BLaER1 (cell line): ENCODE measurements around the gene KRT79.

Experiments
- H3K27ac ChIP-seq: shearing (Covaris generic); formaldehyde crosslinking; 2 replicates; pipeline ENCODE4 v1.8.1; 2022
- H3K27me3 ChIP-seq: shearing (Covaris generic); formaldehyde crosslinking; 2 replicates; pipeline ENCODE4 v1.8.1; 2022
- H3K36me3 ChIP-seq: shearing (Covaris generic); formaldehyde crosslinking; 2 replicates; pipeline ENCODE4 v1.8.1; 2022
- H3K4me1 ChIP-seq: shearing (Covaris generic); formaldehyde crosslinking; 2 replicates; pipeline ENCODE4 v1.8.1; 2022
- H3K4me2 ChIP-seq: shearing (Covaris generic); formaldehyde crosslinking; 2 replicates; pipeline ENCODE4 v1.8.1; 2022
- H3K4me3 ChIP-seq: shearing (Covaris generic); formaldehyde crosslinking; 2 replicates; pipeline ENCODE4 v1.8.1; 2022
- H3K9ac ChIP-seq: shearing (Covaris generic); formaldehyde crosslinking; 2 replicates; pipeline ENCODE4 v1.8.1; 2022
- H3K9me3 ChIP-seq: shearing (Covaris generic); formaldehyde crosslinking; 2 replicates; pipeline ENCODE4 v1.8.1; 2022
- H4K20me1 ChIP-seq: shearing (Covaris generic); formaldehyde crosslinking; 2 replicates; pipeline ENCODE4 v1.8.1; 2022
- Cebpa-rat ChIP-seq: shearing (Covaris generic); IDR thresholded peaks from 2 replicates; pipeline ENCODE4 v1.8.1; 2022

KRT79 gene

GRCh38 chr12:52835271-52836041 is 1.3 kb upstream of the KRT79 start:
- no peak overlapping the region for H3K4me3 ChIP-seq
- no peaks in the 10 kb centered on the region for H3K27me3 ChIP-seq
- peaks cover 5% of the 10 kb centered on the region; the same call in 1 of the 2 replicates for H3K4me1 ChIP-seq
- no peak for TF ChIP-seq Cebpa-rat
- H3K9me3 ChIP-seq: no peaks in the 10 kb centered on the region
- no peaks in the 10 kb centered on the region for H3K36me3 ChIP-seq
- no peaks in the 10 kb centered on the region for H4K20me1 ChIP-seq
- H3K4me2 ChIP-seq: no peak overlapping the region
- no peak overlapping the region for H3K27ac ChIP-seq
- no peak overlapping the region for H3K9ac ChIP-seq

- Histone ChIP-seq H3K27ac (no peak overlapping the region), H3K4me2 (no peak overlapping the region), H3K36me3 (no peaks in the 10 kb centered on the region), H3K9me3 (no peaks in the 10 kb centered on the region), H3K27me3 (no peaks in the 10 kb centered on the region), H4K20me1 (no peaks in the 10 kb centered on the region), H3K4me1 (peaks cover 5% of the 10 kb centered on the region; the same call in 1 of the 2 replicates), H3K9ac (no peak overlapping the region), H3K4me3 (no peak overlapping the region)
- no peak for TF ChIP-seq Cebpa-rat
Measured at GRCh38 chr12:52834727-52835001, 553 bp upstream of the KRT79 start.

- Histone ChIP-seq H3K36me3 (no peaks in the 10 kb centered on the region), H3K9ac (no peak overlapping the region), H3K27me3 (no peaks in the 10 kb centered on the region), H3K27ac (no peak overlapping the region), H3K4me2 (no peak overlapping the region), H3K4me1 (peaks cover 5% of the 10 kb centered on the region; the same call in 1 of the 2 replicates), H3K9me3 (no peaks in the 10 kb centered on the region), H3K4me3 (no peak overlapping the region), H4K20me1 (no peaks in the 10 kb centered on the region)
- TF ChIP-seq Cebpa-rat: no peak
Measured at GRCh38 chr12:52832985-52833905, 866 bp downstream of the KRT79 start.

- Histone ChIP-seq H3K4me3 (no peak overlapping the region), H3K4me1 (peaks cover 2% of the 10 kb centered on the region; the same call in 1 of the 2 replicates), H3K36me3 (no peaks in the 10 kb centered on the region), H3K27ac (no peak overlapping the region), H3K4me2 (no peak overlapping the region), H3K9me3 (no peaks in the 10 kb centered on the region), H3K9ac (no peak overlapping the region), H3K27me3 (no peaks in the 10 kb centered on the region), H4K20me1 (no peaks in the 10 kb centered on the region)
- no peak for TF ChIP-seq Cebpa-rat
Measured at GRCh38 chr12:52832451-52832850, 1.7 kb downstream of the KRT79 start.

GRCh38 chr12:52831251-52831650 is 2.9 kb downstream of the KRT79 start:
- no peak overlapping the region for H3K4me3 ChIP-seq
- no peaks in the 10 kb centered on the region for H3K36me3 ChIP-seq
- no peaks in the 10 kb centered on the region for H3K27me3 ChIP-seq
- no peaks in the 10 kb centered on the region for H4K20me1 ChIP-seq
- no peak overlapping the region for H3K9ac ChIP-seq
- TF ChIP-seq Cebpa-rat: no peak
- no peak overlapping the region for H3K4me2 ChIP-seq
- H3K27ac ChIP-seq: no peak overlapping the region
- H3K4me1 ChIP-seq: no peaks in the 10 kb centered on the region
- no peaks in the 10 kb centered on the region for H3K9me3 ChIP-seq

GRCh38 chr12:52829986-52830770 is 3.9 kb downstream of the KRT79 start:
- Histone ChIP-seq H3K4me1 (no peaks in the 10 kb centered on the region), H3K36me3 (no peaks in the 10 kb centered on the region), H3K9ac (no peak overlapping the region), H3K4me2 (no peak overlapping the region), H3K4me3 (no peak overlapping the region), H3K9me3 (no peaks in the 10 kb centered on the region), H3K27me3 (no peaks in the 10 kb centered on the region), H3K27ac (no peak overlapping the region), H4K20me1 (no peaks in the 10 kb centered on the region)
- no peak for TF ChIP-seq Cebpa-rat

GRCh38 chr12:52828591-52829021 is 5.5 kb downstream of the KRT79 start:
- no peak overlapping the region for H3K4me3 ChIP-seq
- no peak for TF ChIP-seq Cebpa-rat
- H3K36me3 ChIP-seq: no peaks in the 10 kb centered on the region
- H3K9ac ChIP-seq: no peak overlapping the region
- no peaks in the 10 kb centered on the region for H3K9me3 ChIP-seq
- no peaks in the 10 kb centered on the region for H3K4me1 ChIP-seq
- no peak overlapping the region for H3K4me2 ChIP-seq
- no peaks in the 10 kb centered on the region for H4K20me1 ChIP-seq
- no peak overlapping the region for H3K27ac ChIP-seq
- no peaks in the 10 kb centered on the region for H3K27me3 ChIP-seq

- Histone ChIP-seq H3K4me1 (no peaks in the 10 kb centered on the region), H3K27ac (no peak overlapping the region), H3K9me3 (no peaks in the 10 kb centered on the region), H3K4me3 (no peak overlapping the region), H3K9ac (no peak overlapping the region), H3K4me2 (no peak overlapping the region), H4K20me1 (no peaks in the 10 kb centered on the region), H3K36me3 (no peaks in the 10 kb centered on the region), H3K27me3 (no peaks in the 10 kb centered on the region)
- TF ChIP-seq Cebpa-rat: no peak
Measured at GRCh38 chr12:52828156-52828555, 6.0 kb downstream of the KRT79 start.

- Histone ChIP-seq H3K4me1 (no peaks in the 10 kb centered on the region), H3K9ac (no peak overlapping the region), H3K27ac (no peak overlapping the region), H3K27me3 (no peaks in the 10 kb centered on the region), H3K4me3 (no peak overlapping the region), H3K9me3 (no peaks in the 10 kb centered on the region), H3K36me3 (no peaks in the 10 kb centered on the region), H4K20me1 (no peaks in the 10 kb centered on the region), H3K4me2 (no peak overlapping the region)
- no peak for TF ChIP-seq Cebpa-rat
Measured at GRCh38 chr12:52827499-52828090, 6.5 kb downstream of the KRT79 start.
